ENCODE data around the gene MORN2. TPM values are rescaled to one million over a fixed set of nuclear protein-coding genes. Genes with fewer than 3 reads are reported as not detected.

The MORN2 gene
- total RNA-seq, 2 experiments from 2014 or later, result 7.8 to 8.1 TPM

- no peaks in the 10 kb centered on the region for H3K79me2 ChIP-seq (ENCODE audit: insufficient read depth, low read depth, low read length)
- no peak overlapping the region for H3K4me2 ChIP-seq (ENCODE audit: low read length)
- DNase-seq (ENCODE audit: low spot score), result no peak
- H3K9me2 ChIP-seq (ENCODE audit: insufficient read depth, low read length), result no peaks in the 10 kb centered on the region
- CTCF ChIA-PET (ENCODE audit: unreplicated experiment), result no interaction called here
- intact Hi-C loops (cut with micrococcal nuclease; ENCODE audit: unreplicated experiment), result no loop called here
- H3K9me3 ChIP-seq (ENCODE audit: low read length), result no peaks in the 10 kb centered on the region
- no peaks in the 10 kb centered on the region for H3K36me3 ChIP-seq (ENCODE audit: insufficient read depth, low read length)
- POLR2A ChIA-PET, result interaction anchor here (0.9 kb wide), 1 partner anchor 9 kb away, joined by 5 read pairs; no protein-coding TSS in a partner anchor
- H3K4me1 ChIP-seq (ENCODE audit: insufficient read depth, low read length, poor library complexity, severe bottlenecking), result no peaks in the 10 kb centered on the region
- H4K20me1 ChIP-seq (ENCODE audit: insufficient read depth, low read length), result no peaks in the 10 kb centered on the region
- H3K4me3 ChIP-seq (ENCODE audit: low read depth, low read length, poor library complexity, severe bottlenecking), result no peak overlapping the region
- TF ChIP-seq CTCF (conservative IDR thresholded peaks at IDR 0.05; ENCODE audit: low read length), result no peak
- no peak for TF ChIP-seq EZH2phosphoT487 (IDR thresholded peaks at IDR 0.05; ENCODE audit: borderline replicate concordance, low read depth, low read length)
- H3K27ac ChIP-seq (ENCODE audit: low read depth, low read length, poor library complexity, severe bottlenecking), result no peak overlapping the region
- H2AFZ ChIP-seq (ENCODE audit: low read length), result no peak overlapping the region
- no TSS peak for BruUV-seq (replicated peaks)
Observed at GRCh38 chr2:38889045-38889444, 13.3 kb downstream of the MORN2 start.

DNA sequence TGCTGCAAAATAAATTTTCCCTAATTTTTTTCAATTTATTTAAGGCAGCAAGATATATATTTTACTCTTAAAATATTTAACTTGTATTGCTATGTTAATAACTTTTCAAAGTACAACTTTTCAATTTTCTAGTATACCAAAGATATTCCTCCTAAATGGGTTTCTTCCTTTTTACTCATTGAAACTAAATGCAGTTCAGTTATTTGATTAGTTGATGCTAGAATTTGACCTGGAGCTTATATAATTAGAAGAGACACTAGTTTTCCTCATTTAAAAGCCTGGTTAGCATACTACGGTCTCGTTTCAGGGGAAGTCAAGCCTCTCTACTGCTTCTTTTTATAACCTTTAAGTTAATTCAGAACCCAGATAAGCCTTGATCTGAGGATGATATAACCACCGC is 13.8 kb downstream of the MORN2 start, which contains the start of gene ARHGEF33:
TSS of gene ARHGEF33 (plus strand) at position 301 of the 400 bp plus-strand sequence. CDS start 29,573 bp downstream, outside the sequence.
- H3K4me2 ChIP-seq (ENCODE audit: low read length), result no peak within 1 kb of the TSS
- TF ChIP-seq CTCF (conservative IDR thresholded peaks at IDR 0.05; ENCODE audit: low read length) (no peak), EZH2phosphoT487 (IDR thresholded peaks at IDR 0.05; ENCODE audit: borderline replicate concordance, low read depth, low read length) (no peak)
- H3K9me3 ChIP-seq (ENCODE audit: low read length), result no peaks in the 10 kb centered on the region
- BruUV-seq (replicated peaks), result no TSS peak
- H3K9me2 ChIP-seq (ENCODE audit: insufficient read depth, low read length), result no peaks in the 10 kb centered on the region
- H3K4me3 ChIP-seq (ENCODE audit: low read depth, low read length, poor library complexity, severe bottlenecking), result no peak within 1 kb of the TSS
- ChIA-PET POLR2A (interaction anchor here (0.7 to 0.9 kb wide), 2 partner anchors 9 to 597 kb away, joined by 3 to 5 read pairs; no protein-coding TSS in a partner anchor), CTCF (ENCODE audit: unreplicated experiment) (no interaction called here)
- no peaks in the 10 kb centered on the region for H4K20me1 ChIP-seq (ENCODE audit: insufficient read depth, low read length)
- no peaks in the 10 kb centered on the region for H3K79me2 ChIP-seq (ENCODE audit: insufficient read depth, low read depth, low read length)
- H3K36me3 ChIP-seq (ENCODE audit: insufficient read depth, low read length), result no peaks in the 10 kb centered on the region
- no peak for DNase-seq (ENCODE audit: low spot score)
- no peak within 1 kb of the TSS for H3K27ac ChIP-seq (ENCODE audit: low read depth, low read length, poor library complexity, severe bottlenecking)
- no peaks in the 10 kb centered on the region for H3K4me1 ChIP-seq (ENCODE audit: insufficient read depth, low read length, poor library complexity, severe bottlenecking)
- no peak within 1 kb of the TSS for H2AFZ ChIP-seq (ENCODE audit: low read length)
- intact Hi-C loops (cut with micrococcal nuclease; ENCODE audit: unreplicated experiment), result no loop called here

DNA sequence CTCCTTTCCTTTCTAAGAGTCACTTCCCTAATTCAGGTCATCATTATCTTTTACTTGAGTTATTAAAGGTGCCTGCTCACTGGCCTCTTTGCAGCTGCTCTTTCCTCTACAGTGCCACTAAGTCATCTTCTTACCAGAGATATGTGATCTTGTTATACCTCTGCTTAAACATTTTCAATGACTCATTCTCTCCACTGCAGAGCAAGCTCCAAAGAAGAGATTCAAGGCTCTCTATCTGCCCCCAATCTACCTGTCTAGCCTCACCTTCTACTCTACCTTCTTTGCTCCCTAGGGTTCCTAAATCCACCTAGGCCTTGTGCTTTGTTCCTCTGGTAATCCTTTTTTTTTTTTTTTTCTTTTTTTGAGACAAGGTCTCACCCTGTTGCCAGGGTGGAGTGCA is 17.0 kb downstream of the MORN2 start:
- DNase-seq (ENCODE audit: low spot score), result no peak
- Histone ChIP-seq H3K9me3 (ENCODE audit: low read length) (no peaks in the 10 kb centered on the region), H3K4me1 (ENCODE audit: insufficient read depth, low read length, poor library complexity, severe bottlenecking) (no peaks in the 10 kb centered on the region), H3K9me2 (ENCODE audit: insufficient read depth, low read length) (no peaks in the 10 kb centered on the region), H3K4me2 (ENCODE audit: low read length) (no peak overlapping the region), H3K36me3 (ENCODE audit: insufficient read depth, low read length) (no peaks in the 10 kb centered on the region), H3K27ac (ENCODE audit: low read depth, low read length, poor library complexity, severe bottlenecking) (no peak overlapping the region), H4K20me1 (ENCODE audit: insufficient read depth, low read length) (no peaks in the 10 kb centered on the region), H3K79me2 (ENCODE audit: insufficient read depth, low read depth, low read length) (no peaks in the 10 kb centered on the region), H2AFZ (ENCODE audit: low read length) (no peak overlapping the region), H3K4me3 (ENCODE audit: low read depth, low read length, poor library complexity, severe bottlenecking) (no peak overlapping the region)
- ChIA-PET POLR2A (interaction anchor here (0.7 kb wide), 1 partner anchor 407 kb away, joined by 3 read pairs; no protein-coding TSS in a partner anchor), CTCF (ENCODE audit: unreplicated experiment) (no interaction called here)
- intact Hi-C loops (cut with micrococcal nuclease; ENCODE audit: unreplicated experiment), result no loop called here
- BruUV-seq (replicated peaks), result no TSS peak
- TF ChIP-seq CTCF (conservative IDR thresholded peaks at IDR 0.05; ENCODE audit: low read length), result no peak
- TF ChIP-seq EZH2phosphoT487 (IDR thresholded peaks at IDR 0.05; ENCODE audit: borderline replicate concordance, low read depth, low read length), result no peak

Measured in OCI-LY7 (cell line).